SIG-M5 treated with dmso at 0.1 percent for 504 hours (cell line): ENCODE measurements around the gene ADSL.

Experiments used
- DNase-seq: peaks from one replicate; lab custom pipeline; 2025; ENCODE audit not compliant: unreplicated experiment; lab: John Stamatoyannopoulos, UW

The ADSL gene

GRCh38 chr22:40403141-40403540 lies 56.8 kb downstream of the ADSL start:
- no peak for DNase-seq

GRCh38 chr22:40403651-40404050 lies 57.4 kb downstream of the ADSL start:
- DNase-seq = no peak

GRCh38 chr22:40404251-40405177 lies 58.2 kb downstream of the ADSL start:
- DNase-seq = no peak

- no peak for DNase-seq
These were observed 59.1 kb downstream of the ADSL start for GRCh38 chr22:40405178-40406062.

GRCh38 chr22:40406063-40406890 lies 60.0 kb downstream of the ADSL start:
- DNase-seq = no peak

GRCh38 chr22:40407021-40407761 lies 60.9 kb downstream of the ADSL start:
- DNase-seq = no peak

GRCh38 chr22:40407831-40408717 lies 61.8 kb downstream of the ADSL start:
- DNase-seq = no peak

GRCh38 chr22:40408718-40409612 lies 62.7 kb downstream of the ADSL start:
- no peak for DNase-seq

- no peak for DNase-seq
These were observed 63.4 kb downstream of the ADSL start for GRCh38 chr22:40409613-40410113.

- no peak for DNase-seq
These were observed 64.0 kb downstream of the ADSL start for GRCh38 chr22:40410272-40410671.

GRCh38 chr22:40410731-40411505 lies 64.6 kb downstream of the ADSL start:
- DNase-seq = no peak

- DNase-seq = no peak
These were observed 65.2 kb downstream of the ADSL start for GRCh38 chr22:40411506-40411861.

- peak; percentile 81 for DNase-seq
These were observed 66.1 kb downstream of the ADSL start for GRCh38 chr22:40412441-40412840.

- DNase-seq = no peak
These were observed 67.6 kb downstream of the ADSL start for GRCh38 chr22:40413873-40414272.

GRCh38 chr22:40414311-40414710 lies 68.0 kb downstream of the ADSL start:
- DNase-seq = no peak

GRCh38 chr22:40414838-40415505 lies 68.7 kb downstream of the ADSL start:
- DNase-seq = no peak
